HG03342 (cell line): ENCODE measurements around the gene DOHH.
A peak's percentile ranks its signal among the peaks of the same experiment; 100 is the strongest.

Experiments used
- ATAC-seq: cut with Tn5 transposase; IDR thresholded peaks from one replicate; pipeline ENCODE4 v1.9.1; 2021; ENCODE audit warnings: mild to moderate bottlenecking, moderate library complexity; ENCODE audit not compliant: unreplicated experiment

DOHH gene

DNA sequence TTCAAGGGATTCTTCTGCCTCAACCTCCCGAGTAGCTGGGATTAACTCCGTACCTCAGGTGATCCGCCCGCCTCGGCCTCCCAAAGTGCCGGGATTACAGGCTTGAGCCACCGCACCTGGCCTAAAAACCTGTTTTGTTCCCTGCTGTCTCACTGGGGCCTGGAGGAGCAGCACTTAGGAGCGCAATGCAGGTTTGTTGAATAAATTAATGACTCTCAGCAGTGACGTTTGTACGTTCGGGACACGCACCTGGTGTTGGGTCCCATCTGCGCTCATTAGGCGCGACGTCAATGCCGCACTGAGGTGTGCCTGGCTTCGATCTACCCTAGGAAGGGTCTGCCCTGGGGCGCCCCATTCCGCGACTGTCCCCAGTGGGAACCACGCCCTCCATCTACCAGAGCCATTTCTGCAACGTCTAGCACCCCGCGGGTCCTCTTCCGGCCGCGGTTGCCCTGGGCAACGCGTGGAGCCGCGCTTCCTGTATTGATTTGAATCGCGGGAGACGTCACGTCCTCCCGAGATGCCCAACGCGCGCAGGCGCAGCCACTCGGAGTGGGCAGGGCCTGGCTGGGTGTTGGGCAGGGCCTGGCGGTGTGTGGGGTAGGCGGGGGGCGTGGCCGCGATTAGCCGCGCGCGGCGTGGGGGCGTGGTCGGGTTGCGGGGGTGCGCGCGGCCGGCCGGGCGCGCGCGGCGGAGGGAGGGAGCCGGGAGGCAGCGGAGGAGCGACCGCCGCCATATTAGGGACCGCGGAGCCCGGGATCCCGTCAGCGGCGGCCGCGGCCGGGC lies 5.3 kb upstream of the DOHH start, which contains the start of gene FZR1:
Gene FZR1, plus strand, starts transcription at position 714 of the 786 bp plus-strand sequence. CDS start 16,679 bp downstream, outside the sequence.
- peak; percentile 84 for ATAC-seq

DNA sequence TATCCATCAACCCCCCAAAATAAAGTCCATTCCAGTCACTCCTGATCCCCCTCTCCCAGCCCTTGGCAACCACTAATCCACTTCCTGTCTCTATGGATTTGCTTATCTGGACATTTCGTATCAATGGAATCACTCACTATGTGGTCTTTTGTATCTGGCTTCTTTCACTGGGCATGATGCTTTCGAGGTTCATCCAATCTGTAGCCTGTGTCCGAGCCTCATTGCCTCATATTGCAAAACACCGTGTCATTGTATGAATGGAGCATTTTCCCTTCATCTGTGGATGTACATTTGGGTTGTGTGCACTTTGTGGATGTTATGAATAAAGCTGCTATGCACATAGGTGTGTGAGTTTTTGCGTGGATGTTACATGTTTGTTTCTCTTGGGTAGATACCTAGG lies 4.3 kb upstream of the DOHH start:
- no peak for ATAC-seq

DNA sequence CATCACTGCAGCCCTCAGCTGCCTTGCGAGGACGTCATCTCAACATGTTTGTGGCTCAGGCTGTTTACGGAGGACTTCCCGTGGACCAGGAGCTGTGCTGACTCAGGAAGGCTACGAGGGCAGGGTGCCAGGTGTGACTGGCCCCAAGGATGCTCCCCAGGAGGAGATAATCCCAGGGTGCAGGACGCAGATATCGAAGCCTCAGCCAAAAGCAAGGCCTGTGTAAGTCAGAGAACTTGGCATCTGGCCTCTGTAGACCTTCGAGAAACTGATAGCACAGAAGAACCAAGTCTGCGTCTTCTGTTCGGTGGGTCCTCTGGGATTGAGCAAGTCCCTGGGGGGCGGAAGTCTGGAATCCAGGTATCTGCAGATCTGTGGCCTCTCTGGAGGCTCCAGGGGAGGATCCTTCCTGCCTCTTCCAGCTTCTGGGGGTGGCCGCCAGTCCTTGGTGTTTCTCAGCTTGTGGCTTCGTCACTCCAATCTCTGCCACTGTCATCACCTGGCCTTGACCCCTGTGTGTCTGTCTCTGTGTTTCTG lies 2.6 kb upstream of the DOHH start:
- ATAC-seq, result no peak

DNA sequence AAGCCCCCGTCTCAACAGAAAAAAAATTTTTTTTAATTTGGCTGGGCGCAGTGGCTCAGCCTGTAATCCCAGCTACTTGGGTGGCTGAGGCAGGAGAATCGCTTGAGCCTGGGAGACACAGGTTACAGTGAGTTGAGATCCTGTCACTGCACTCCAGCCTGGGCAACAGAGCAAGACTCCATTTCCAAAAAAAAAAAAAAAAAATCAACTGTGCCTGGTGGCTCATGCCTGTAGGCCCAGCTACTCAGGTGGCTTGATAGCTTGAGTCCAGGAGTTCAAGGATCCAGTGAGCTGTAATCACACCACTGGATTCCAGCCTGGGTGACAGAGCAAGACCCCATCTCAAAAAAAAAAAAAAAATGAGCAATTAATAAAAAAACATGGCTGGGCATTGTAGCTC lies 1.3 kb upstream of the DOHH start:
- no peak for ATAC-seq

DNA sequence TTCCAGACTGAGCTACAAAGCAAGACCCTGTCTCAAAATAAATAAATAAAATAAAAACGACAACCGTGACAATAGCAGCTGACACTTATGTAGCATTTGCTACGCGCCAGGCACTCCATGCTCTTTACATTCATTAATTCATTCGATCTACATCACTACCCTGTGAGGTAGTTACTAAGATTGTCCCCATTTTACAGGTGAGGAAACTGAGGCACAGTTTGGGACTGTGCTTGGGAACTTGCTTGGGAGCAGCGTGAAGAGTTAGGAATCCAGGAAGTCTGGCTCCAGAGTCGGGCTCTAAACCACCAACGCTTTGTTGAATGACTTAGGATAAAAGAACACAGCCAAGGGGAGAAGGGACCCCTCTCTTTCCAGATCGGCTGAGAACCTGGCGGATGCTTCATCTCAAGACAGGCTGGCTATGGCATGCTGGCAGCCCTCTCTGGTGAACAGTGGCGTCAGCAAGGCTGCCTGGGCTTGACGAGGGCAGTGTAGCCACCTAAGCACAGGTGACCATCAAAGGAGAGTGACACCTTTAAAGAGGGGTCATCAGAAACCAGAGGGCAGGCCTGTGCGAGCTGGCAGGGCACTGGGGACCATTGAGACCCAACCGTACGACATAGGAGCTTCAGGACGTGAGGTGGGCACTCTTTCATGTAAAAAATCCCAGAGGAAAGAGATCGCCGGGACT lies 591 bp downstream of the DOHH start:
- no peak for ATAC-seq

DNA sequence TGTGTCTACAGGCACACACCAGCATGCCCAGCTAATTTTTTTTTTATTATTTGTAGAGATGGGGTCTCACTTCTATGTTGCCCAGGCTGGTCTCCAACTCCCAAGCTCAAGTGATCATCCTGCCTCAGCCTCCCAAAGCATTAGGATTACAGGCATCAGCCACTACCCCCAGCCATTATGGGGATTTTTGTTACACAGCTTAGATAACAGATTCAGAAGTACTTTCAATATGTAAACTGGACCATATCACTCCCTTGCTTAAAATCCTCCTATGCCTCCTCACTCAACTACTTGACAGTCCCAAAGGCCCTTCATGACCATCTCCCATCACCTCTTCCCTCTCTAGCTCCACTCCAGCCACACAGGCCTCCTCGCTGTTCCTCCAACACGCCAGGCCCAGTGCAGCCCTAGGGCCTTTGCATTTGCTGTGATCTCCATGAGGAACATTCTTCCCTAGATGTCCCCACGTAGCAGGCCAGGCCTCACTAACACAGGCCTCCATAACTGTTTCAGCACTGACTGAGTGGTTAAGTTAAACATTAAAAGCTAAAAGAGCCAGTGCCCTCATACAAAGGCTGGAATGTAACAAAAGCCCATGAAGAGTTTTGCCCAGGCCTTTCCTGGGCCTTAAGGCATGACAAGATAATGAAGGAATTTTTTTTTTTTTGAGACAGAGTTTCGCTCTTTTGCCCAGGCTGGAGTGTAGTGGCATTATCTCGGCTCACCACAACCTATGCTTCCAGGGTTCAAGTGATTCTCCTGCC lies 2.5 kb downstream of the DOHH start:
- no peak for ATAC-seq

DNA sequence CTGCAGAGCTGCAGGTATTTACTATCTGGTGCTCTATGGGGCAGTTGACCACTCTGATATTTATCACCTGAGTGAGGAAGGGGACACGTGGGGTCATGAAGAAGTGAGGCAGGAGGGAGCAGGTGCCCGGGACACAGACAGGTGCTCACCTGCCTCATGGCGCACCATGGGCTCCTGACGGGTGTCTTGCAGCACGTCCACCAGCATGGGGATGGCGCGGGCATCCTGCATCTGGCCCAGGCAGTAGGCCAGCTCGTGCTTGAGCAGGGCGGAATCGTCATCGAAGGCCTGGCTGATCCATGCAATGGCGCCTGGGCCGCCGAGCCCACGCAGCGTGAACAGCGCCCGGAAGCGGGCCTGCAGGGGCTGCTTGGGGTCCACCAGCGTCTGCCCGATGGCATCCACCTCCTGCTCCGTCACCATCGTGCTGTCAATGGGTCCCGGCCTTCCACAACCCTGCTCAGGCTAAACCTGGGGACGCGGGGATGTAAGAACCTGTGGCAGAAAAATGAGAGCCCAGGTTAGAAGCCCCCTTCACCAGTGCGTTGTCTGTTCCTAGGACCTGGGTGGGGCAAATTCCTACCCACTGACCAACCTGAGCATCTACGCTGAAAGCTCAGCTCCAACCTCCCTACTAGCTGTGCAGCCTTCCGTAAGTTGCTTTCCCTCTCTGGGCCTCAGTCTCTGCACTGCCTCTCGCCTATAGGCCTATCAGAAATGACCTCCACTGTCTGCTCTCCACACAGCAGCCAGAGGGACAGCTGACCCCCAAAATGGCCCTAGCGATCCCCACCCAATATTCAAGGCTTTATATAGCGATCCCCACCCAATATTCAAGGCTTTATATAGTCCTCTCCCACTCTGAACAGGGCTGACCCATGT lies 3.8 kb downstream of the DOHH start:
- no peak for ATAC-seq

DNA sequence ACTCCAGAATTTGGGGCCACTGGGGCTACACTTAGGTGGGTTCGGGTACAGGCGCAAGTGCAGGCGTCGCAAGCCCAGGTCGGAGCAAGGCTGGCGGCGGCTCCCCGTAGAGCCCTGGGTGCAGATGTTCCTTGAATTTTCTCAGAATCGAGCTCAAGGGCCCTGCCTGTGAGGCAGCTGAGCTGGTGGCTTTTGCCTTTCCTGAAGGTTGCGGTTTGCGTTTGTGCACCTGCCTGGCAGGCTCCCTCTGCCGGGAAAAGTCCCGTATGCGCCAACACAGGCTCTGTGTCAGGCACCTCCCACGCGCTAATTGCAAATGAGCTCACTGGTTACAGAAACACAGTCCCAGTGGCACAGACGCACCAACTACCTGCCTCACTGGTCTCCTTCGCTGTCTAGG lies 5.9 kb downstream of the DOHH start:
- no peak for ATAC-seq

DNA sequence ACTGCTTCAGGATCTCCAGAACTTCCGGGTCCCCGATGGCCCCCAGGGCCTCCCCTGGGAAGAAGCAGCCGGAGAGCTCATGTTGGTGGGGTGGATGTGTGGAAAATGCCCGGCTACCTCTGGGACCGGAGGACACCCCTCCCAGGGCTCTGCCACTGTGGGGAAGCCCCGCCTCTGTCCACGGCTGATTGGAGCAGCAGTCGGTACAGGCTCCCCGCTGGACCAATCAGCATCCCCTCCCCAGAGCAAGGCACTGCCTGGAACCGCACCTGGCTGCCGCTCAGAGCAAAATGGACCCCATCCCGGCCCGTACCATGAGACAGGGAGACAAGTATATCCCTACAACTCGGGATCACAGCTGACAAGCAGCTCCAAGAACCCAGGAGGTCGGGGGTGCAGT lies 6.4 kb downstream of the DOHH start:
- no peak for ATAC-seq

DNA sequence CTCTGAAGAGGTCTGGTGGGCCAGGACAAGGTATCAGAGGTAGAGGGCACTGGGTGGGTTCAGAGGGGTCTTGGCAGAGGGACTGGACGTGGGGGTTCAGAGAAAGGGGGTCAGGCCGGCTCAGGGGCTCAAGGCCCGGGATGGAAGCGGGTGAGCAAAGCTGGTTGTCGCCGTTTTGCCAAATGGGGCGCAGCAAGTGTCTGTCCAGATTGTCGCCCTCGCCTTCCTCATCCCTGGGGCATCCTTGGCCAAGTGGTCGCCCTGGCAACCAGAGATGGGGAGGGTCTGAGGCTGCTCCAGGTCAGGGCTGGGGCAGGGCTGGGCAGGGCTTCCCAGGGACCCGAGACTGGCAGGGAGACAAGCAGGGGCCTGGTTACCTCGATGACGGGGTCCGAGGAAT lies 6.8 kb downstream of the DOHH start:
- ATAC-seq, result no peak

DNA sequence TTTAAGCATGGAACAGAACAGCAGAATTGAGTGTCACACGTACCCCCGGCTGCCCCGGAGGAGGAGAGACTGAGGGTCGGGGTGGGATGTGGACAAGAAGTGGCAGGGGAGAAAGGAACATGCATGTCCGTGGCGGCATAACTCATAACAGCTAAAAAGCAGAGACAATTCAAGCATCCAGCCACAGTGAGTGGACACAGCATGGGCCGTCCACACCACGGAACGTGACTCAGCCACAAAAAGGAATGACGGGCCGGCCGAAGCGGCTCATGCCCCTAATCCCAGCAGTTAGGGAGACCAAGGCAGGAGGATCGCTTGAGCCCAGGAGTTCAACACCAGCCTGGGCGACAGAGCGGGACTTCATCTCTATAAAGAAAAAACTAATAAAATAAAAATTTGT lies 7.6 kb downstream of the DOHH start:
- no peak for ATAC-seq

DNA sequence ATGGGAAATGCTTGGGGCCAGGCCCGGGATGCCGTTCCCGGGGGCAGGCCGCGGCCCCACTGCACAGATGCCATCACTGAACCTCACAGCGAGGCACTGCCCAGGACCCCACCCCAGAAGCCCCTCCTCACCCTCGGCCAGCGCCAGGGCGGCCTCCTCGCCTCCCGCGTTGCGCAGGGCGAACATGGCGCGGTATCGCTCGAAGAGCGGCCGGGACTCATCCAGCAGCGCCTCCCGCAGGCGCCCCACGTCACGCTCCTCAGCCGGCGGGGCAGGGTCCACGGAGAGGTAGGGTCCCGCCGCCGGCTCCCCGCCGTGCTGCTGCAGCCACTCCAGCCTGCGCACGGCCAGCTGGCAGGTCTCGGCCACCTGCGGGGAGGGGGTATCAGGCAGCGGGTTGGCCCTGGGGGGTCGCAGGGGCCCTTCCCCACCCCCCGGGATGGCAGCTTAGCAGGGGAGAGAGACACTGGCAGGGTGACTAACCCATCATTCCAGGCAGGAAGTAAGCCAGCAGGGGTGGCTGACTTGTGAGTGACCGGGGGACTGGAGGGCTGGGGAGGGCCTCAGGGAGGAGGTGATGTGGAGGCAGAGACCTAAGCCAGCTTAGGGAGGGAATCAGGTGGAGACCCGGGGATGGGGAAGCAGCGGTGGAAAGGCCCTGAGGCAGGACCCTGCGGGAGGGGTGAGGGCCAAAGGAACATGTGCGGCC lies 8.2 kb downstream of the DOHH start:
- ATAC-seq, result no peak

DNA sequence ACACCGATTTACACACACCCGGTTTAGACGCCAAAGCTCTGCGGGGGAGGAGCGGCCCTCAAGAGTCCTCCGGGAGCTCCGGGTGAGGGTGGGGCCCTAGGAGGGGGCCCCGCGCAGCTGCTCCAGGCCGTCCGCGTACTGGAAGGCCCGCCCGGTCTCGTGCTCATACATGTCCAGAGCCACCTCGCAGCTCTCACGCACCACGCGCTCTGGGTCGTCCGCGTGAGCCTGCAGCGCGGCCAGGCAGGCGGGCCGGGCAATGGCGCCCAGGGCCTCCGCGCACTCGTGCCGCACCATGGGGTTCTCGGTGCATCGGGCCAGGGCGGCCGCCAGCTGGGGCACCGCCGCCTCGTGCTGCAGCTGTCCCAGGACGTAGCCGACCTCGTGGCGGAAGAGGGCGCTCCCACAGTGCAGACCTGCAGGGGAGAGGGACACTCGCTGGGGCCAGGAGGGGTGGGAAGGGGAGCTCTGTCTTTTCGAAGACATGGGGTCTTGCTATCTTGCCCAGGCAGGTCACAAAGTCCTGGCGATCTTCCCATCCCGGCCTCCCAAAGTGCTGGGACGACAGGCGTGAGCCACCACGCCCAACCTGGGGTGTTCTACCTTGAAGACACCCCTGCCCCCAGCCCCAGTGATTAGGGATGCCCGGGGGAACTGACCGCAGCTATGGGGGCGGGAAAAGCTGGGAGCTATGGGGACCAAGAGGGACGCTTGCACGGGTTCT lies 8.9 kb downstream of the DOHH start:
- no peak for ATAC-seq

DNA sequence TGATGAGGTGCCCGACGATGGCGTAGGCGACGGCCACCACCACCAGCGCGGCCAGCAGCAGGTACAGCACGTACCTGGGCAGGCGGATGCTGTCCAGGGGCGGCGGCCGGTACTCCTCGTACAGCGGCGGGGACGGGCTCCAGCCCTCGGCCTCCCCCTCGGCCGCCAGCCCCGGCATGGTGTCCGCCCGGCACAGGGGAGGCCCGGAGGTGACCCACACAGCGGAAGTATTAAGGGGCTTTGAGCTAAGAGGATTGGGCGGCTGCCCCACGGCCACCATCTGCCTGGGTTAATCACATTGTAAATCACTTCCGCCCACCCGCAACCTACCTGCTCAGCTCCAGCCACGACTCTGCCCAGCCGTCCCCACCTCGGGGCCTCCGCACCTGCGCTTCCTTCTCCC lies 17.2 kb downstream of the DOHH start, which contains the start of gene SMIM44:
Gene SMIM44, minus strand, starts transcription at position 216 of the 403 bp plus-strand sequence. Its CDS starts 38 bp downstream, at position 178.
- no peak for ATAC-seq

DNA sequence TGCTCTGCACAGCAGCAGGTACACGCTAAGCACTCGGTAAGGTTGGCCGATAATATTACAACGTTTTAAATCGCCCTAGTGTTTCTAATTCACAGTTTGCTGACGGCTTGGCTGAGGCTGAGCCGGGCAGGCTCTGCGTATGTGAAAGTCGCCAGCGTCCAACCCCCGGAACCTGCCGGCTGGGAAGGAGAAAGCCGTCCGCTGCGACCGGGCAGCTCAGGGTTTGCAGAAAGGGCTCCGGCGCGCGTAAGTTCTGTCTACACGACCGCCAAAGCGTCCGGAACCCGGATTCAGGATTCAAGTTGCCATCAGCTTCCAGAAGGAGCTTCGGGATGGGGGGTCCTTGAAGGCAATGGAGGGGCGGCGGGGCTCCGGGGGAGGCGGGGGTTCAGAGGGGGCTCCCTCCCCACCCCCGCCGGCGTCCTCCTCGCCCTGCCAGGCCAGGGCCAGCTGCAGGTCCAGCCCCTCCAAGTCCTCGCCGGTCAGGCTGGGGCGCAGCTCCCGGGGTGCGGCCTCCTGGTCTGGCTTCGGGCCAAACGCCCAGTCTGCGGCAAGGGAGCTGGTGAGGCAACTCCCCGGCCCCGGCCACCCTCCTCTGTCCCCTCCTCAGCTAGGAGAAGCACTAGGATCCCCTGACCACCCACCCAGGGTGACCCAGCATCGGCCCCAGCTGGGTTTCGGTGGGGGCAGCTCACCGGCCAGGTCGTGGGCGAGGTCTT lies 17.8 kb downstream of the DOHH start:
- no peak for ATAC-seq

DNA sequence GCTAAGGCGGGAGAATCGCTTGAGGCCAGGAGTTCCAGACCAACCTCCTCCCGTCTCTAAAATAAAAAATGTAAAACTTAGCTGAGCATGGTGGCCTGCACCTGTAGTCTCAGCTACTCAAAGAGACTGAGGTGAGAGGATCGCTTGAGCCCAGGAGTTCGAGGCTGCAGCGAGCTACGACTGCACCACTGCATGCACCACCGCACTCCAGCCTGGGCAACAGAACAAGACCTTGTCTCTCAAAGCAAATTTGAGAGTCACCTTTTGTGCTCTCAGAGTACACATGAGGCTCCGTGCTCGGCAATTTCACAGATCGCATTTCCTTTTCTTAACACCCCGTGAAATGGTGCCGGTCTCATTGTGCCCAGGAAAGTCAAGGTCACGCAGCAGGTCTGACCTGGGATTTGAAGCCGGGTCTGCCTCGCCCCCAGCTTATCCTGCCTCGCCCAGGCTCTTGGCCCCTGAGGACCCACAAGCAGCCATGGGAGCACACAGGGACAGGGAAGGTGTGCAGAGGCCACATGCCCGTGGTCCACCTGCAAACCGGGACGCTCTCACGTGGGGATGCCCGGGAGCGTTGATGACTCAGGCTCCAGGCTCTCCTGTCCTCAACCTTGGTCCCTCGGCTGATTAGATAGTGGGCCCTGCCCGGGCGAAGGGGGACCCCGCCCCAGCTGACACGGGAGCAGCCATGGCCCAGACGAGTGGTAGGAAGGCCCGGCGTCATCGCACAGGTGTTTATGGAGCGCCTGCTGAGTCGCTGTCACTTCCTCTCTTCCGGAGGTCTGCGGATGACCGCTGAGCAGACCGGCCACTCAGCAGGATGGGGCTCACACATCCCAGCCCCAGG lies 19.0 kb downstream of the DOHH start:
- no peak for ATAC-seq

DNA sequence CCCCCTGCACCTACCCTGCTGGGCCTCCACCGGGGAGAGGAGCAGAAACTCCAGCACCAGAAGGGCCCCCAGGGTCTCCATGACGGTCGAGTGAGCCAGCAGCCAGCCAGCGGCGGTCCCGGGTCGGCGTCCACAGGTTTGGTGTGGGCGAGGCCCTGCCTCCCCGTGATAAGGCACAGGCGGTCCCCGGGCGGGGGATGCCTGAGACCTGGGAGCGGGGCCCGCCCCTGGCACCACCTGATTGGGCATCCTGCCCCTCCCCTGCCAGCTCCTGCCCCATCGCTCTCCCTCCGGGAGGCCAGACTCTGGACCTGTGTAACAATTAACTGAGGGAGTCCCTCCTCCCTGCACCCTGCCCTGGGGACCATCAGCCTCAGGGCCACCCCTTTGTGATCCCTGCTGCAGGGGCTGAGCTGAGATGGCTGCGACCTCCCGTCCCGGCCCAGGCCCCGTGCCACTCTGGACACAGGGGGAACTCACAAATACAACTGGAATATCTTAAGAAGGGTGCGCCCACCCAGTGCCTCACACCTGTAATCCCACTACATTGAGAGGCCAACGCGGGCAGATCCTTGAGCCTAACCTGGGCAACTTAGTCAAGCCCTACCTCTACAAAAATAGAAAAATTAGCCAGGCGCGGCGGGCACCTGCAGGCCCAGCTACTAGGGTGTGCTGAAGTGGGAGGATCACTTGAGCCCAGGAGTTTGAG lies 19.9 kb downstream of the DOHH start, which contains the start of gene SMIM24:
Gene SMIM24, minus strand, starts transcription at position 143 of the 709 bp plus-strand sequence. Its CDS starts 62 bp downstream, at position 81.
- ATAC-seq, result no peak
